OCI-LY7 (cell line): ENCODE data around the gene PNMA6E. TPM values are rescaled to one million over a fixed set of nuclear protein-coding genes. Genes with fewer than 3 reads are reported as not detected.

Source experiments
- BruUV-seq: library from RNA; stranded (reverse); fragments of 400-500 nt; replicated peaks from 2 replicates; lab custom pipeline; 2021; lab: Mats Ljungman, UMichigan
- CTCF ChIA-PET: fragments of 300-600 bp; sonication (Branson Sonifier 250); formaldehyde crosslinking; loops from one replicate; lab custom pipeline; 2022; ENCODE audit warnings: antibody characterized with exemption; ENCODE audit not compliant: unreplicated experiment; lab: Charles Lee
- POLR2A ChIA-PET: fragments of 300-600 bp; sonication (Branson Sonifier 250); formaldehyde crosslinking; loops from one replicate; lab custom pipeline; 2022; ENCODE audit warnings: antibody characterized with exemption; lab: Charles Lee
- DNase-seq: peaks from one replicate; pipeline ENCODE4 v3.0.0-alpha.2; 2015; ENCODE audit warnings: low spot score
- H2AFZ ChIP-seq: fragments of 200-600 bp; sonication (generic), shearing (Covaris generic); 2 replicates; pipeline ENCODE4 v1.6.1; 2014; ENCODE audit warnings: mild to moderate bottlenecking, antibody characterized with exemption, low read length, moderate library complexity
- H3K27ac ChIP-seq: fragments of 200-600 bp; sonication (generic); 2 replicates; pipeline ENCODE4 v1.5.1; 2014; ENCODE audit warnings: mixed run types, low read depth, mild to moderate bottlenecking, moderate library complexity, low read length, inconsistent platforms; ENCODE audit not compliant: poor library complexity, severe bottlenecking
- H3K36me3 ChIP-seq: fragments of 200-600 bp; sonication (generic); 2 replicates; pipeline ENCODE4 v1.6.1; 2014; ENCODE audit warnings: mild to moderate bottlenecking, antibody characterized with exemption, low read length, moderate library complexity, mixed read lengths; ENCODE audit not compliant: insufficient read depth
- H3K4me1 ChIP-seq: fragments of 200-600 bp; sonication (generic); 2 replicates; pipeline ENCODE4 v1.5.1; 2014; ENCODE audit warnings: mild to moderate bottlenecking, low read length; ENCODE audit not compliant: insufficient read depth, poor library complexity, severe bottlenecking
- H3K4me2 ChIP-seq: fragments of 200-600 bp; sonication (generic); 2 replicates; pipeline ENCODE4 v1.6.1; 2014; ENCODE audit warnings: mild to moderate bottlenecking, low read length
- H3K4me3 ChIP-seq: fragments of 200-600 bp; sonication (generic); 2 replicates; pipeline ENCODE4 v1.5.1; 2014; ENCODE audit warnings: mild to moderate bottlenecking, low read depth, low read length; ENCODE audit not compliant: poor library complexity, severe bottlenecking
- H3K79me2 ChIP-seq: fragments of 200-600 bp; sonication (generic); 2 replicates; pipeline ENCODE4 v1.6.1; 2016; ENCODE audit warnings: low read depth, mild to moderate bottlenecking, low read length, moderate library complexity, mixed read lengths; ENCODE audit not compliant: insufficient read depth
- H3K9me2 ChIP-seq: fragments of 200-600 bp; sonication (generic); 2 replicates; pipeline ENCODE4 v1.6.1; 2016; ENCODE audit warnings: mild to moderate bottlenecking, low read length, mixed read lengths; ENCODE audit not compliant: insufficient read depth
- H3K9me3 ChIP-seq: fragments of 200-600 bp; sonication (generic); 2 replicates; pipeline ENCODE4 v1.6.1; 2014; ENCODE audit warnings: mild to moderate bottlenecking, mixed run types, low read length, mixed read lengths
- H4K20me1 ChIP-seq: fragments of 200-600 bp; sonication (generic); 2 replicates; pipeline ENCODE4 v1.6.1; 2014; ENCODE audit warnings: mild to moderate bottlenecking, antibody characterized with exemption, low read length, moderate library complexity, mixed read lengths; ENCODE audit not compliant: insufficient read depth
- EZH2phosphoT487 ChIP-seq: fragments of 200-600 bp; sonication (generic); IDR thresholded peaks from 2 replicates; pipeline ENCODE4 v1.6.1; 2018; ENCODE audit warnings: low read depth, borderline replicate concordance, mild to moderate bottlenecking, mixed run types, antibody characterized with exemption, low read length, moderate library complexity, mixed read lengths
- intact Hi-C: fragments of 100-400 bp; cut with micrococcal nuclease; formaldehyde crosslinking; loops from one replicate; pipeline ENCODE4 v1.10.0; 2022; ENCODE audit not compliant: unreplicated experiment
- total RNA-seq, 2 experiments: library from RNA; depleted of rRNA in 1 of 2; stranded (reverse); fragments of >200 nt in 1 of 2; shearing (Covaris generic) in 1 of 2; gene quantifications; 2 replicates each; pipeline ENCODE4 v1.2.3, GENCODE V29; 2014 to 2022
- TF ChIP-seq, protein P1 (sequence below): fragments of 200-600 bp; sonication (generic); conservative IDR thresholded peaks from 2 replicates; pipeline ENCODE4 v1.5.1; 2014; ENCODE audit warnings: mild to moderate bottlenecking, antibody characterized with exemption, low read length, moderate library complexity, mixed read lengths

PNMA6E gene
- total RNA-seq, 2 experiments from 2014 or later, result not detected

DNA sequence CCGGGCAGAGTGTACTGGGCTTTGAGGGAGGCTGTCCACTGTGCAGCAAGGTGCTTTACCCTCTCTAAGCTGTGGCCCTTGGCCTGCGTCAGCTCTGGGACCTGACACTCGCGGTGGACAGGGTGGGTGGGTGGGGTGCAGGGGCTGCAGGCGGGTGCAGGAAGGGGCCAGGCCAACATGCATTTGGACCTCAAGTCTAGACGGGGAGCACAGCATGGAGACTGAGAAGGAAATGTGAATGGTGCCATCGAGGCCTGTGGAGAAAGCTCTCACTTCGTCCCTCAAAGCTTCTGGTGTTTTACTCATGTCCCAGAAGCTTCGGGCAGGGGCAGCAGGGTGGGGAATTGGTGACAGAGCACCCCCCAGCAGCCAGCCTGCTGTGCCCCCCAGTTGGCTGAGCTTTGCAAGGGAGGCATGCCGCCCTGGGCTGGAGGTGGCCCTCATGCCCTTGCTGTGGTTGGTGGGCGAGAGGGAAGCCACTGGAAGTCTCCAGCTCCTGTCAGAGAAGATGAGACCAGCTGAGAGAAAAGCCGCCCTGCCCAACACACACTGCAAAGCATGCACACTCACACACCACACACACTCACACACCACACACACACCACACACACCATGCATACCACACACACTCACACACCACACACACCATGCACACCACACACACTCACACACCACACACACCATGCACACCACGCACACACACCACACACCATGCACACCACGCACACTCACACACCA, 12.3 kb downstream of the PNMA6E start:
- Histone ChIP-seq H3K27ac (no peak overlapping the region), H3K9me3 (no peaks in the 10 kb centered on the region), H4K20me1 (no peaks in the 10 kb centered on the region), H2AFZ (no peak overlapping the region), H3K9me2 (no peaks in the 10 kb centered on the region), H3K4me3 (no peak overlapping the region), H3K36me3 (no peaks in the 10 kb centered on the region), H3K79me2 (no peaks in the 10 kb centered on the region), H3K4me2 (no peak overlapping the region), H3K4me1 (no peaks in the 10 kb centered on the region)
- DNase-seq, result no peak
- no peak for TF ChIP-seq EZH2phosphoT487
- TF ChIP-seq, protein P1, sequence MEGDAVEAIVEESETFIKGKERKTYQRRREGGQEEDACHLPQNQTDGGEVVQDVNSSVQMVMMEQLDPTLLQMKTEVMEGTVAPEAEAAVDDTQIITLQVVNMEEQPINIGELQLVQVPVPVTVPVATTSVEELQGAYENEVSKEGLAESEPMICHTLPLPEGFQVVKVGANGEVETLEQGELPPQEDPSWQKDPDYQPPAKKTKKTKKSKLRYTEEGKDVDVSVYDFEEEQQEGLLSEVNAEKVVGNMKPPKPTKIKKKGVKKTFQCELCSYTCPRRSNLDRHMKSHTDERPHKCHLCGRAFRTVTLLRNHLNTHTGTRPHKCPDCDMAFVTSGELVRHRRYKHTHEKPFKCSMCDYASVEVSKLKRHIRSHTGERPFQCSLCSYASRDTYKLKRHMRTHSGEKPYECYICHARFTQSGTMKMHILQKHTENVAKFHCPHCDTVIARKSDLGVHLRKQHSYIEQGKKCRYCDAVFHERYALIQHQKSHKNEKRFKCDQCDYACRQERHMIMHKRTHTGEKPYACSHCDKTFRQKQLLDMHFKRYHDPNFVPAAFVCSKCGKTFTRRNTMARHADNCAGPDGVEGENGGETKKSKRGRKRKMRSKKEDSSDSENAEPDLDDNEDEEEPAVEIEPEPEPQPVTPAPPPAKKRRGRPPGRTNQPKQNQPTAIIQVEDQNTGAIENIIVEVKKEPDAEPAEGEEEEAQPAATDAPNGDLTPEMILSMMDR, result no peak
- BruUV-seq, result no TSS peak
- ChIA-PET CTCF (no interaction called here), POLR2A (interaction anchor here (0.7 kb wide), 1 partner anchor 36 kb away, joined by 3 read pairs; no protein-coding TSS in a partner anchor)
- intact Hi-C loops, result no loop called here

DNA sequence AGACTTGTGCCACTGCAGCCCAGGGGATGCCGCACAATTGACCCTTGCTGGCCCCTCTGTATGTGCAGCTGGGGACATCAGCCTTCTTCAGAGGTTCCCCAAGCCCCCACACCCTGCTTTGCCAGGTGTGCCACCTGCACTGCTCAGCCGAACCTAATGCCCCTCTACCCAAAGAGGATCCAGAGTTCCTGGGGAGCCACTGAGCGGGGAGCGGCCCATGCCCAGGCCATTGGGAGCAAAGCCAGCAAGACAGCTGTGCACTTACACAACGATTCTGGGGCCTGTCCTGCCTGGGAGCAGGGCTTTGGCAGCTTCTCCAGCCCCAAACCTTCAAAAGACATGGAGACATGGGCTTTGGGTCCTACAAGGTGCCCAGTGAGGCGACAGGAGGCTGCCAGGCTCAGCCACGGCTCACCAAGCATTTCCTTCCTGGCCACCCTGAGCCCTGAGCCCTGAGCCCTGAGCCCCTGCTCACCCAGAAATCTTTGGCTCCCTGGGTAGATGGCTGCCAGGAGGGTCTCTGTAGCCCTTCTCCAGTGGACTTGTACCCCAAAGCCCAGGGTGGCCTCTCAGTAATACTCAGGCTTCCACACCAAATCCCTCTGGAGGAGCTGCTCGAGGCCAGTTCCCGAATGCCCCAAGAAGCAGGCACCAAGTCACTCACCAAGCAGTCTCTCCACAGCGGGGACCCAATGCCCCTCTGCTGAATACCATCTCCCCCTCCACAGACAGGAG, 13.0 kb downstream of the PNMA6E start:
- H4K20me1 ChIP-seq, result no peaks in the 10 kb centered on the region
- TF ChIP-seq, protein P1, result no peak
- BruUV-seq, result no TSS peak
- CTCF ChIA-PET, result no interaction called here
- H3K4me3 ChIP-seq, result no peak overlapping the region
- no peaks in the 10 kb centered on the region for H3K36me3 ChIP-seq
- H3K4me2 ChIP-seq, result no peak overlapping the region
- no peaks in the 10 kb centered on the region for H3K79me2 ChIP-seq
- H2AFZ ChIP-seq, result no peak overlapping the region
- H3K9me3 ChIP-seq, result no peaks in the 10 kb centered on the region
- intact Hi-C loops, result no loop called here
- no peaks in the 10 kb centered on the region for H3K9me2 ChIP-seq
- H3K4me1 ChIP-seq, result no peaks in the 10 kb centered on the region
- POLR2A ChIA-PET, result interaction anchor here (0.7 kb wide), 1 partner anchor 35 kb away, joined by 3 read pairs; no protein-coding TSS in a partner anchor
- H3K27ac ChIP-seq, result no peak overlapping the region
- DNase-seq, result no peak

DNA sequence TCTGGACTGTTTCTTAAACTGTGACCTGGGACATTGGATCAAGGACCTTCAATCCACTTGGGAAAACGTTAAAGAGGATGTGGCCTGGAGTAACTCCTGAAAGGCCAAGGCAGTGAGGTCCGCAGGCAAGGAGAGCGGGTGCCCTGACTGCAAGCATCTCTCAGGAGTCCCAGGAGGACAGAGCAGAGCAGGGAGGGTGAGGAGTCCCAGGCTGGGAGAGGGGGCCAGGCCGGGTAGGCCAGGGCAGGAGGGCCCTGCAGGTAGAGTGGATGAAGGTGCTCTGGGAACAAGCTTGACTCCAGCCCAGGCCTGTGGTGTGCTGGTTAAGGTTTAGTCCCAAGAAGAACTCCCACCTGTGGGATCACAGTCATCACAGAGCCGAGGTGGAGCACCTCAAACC, 13.8 kb downstream of the PNMA6E start:
- Histone ChIP-seq H3K9me2 (no peaks in the 10 kb centered on the region), H3K79me2 (no peaks in the 10 kb centered on the region), H3K36me3 (no peaks in the 10 kb centered on the region), H3K4me3 (no peak overlapping the region), H3K4me2 (no peak overlapping the region), H3K9me3 (no peaks in the 10 kb centered on the region), H3K27ac (no peak overlapping the region), H3K4me1 (no peaks in the 10 kb centered on the region), H2AFZ (no peak overlapping the region), H4K20me1 (no peaks in the 10 kb centered on the region)
- ChIA-PET CTCF (no interaction called here), POLR2A (no interaction called here)
- no peak for DNase-seq
- TF ChIP-seq EZH2phosphoT487, result no peak
- TF ChIP-seq, protein P1, result no peak
- intact Hi-C loops, result no loop called here
- BruUV-seq, result no TSS peak
